Amniotic stem cell (primary cell): Measurements from ENCODE around the gene LIPA.

ENCODE experiments used
- DNase-seq: peaks from one replicate; lab custom pipeline; 2025; lab: John Stamatoyannopoulos, UW

Gene LIPA

GRCh38 chr10:89240519-89240918 lies 11.1 kb downstream of the LIPA start:
- no peak for DNase-seq

- DNase-seq = no peak
Observed at GRCh38 chr10:89238956-89239644, 12.5 kb downstream of the LIPA start.

GRCh38 chr10:89237849-89238248 lies 13.7 kb downstream of the LIPA start:
- DNase-seq = no peak

GRCh38 chr10:89236226-89236797 lies 15.3 kb downstream of the LIPA start:
- DNase-seq = no peak

- no peak for DNase-seq
Observed at GRCh38 chr10:89235073-89235798, 16.3 kb downstream of the LIPA start.

GRCh38 chr10:89233033-89233432 lies 18.5 kb downstream of the LIPA start:
- DNase-seq = no peak

GRCh38 chr10:89228962-89229361 lies 22.6 kb downstream of the LIPA start:
- no peak for DNase-seq

GRCh38 chr10:89228146-89228545 lies 23.4 kb downstream of the LIPA start:
- no peak for DNase-seq

GRCh38 chr10:89226891-89227290 lies 24.7 kb downstream of the LIPA start:
- DNase-seq = no peak

- DNase-seq = no peak
Observed at GRCh38 chr10:89224739-89225443, 26.7 kb downstream of the LIPA start.

GRCh38 chr10:89221919-89222318 lies 29.7 kb downstream of the LIPA start:
- DNase-seq = no peak

- no peak for DNase-seq
Observed at GRCh38 chr10:89219513-89220218, 31.9 kb downstream of the LIPA start.

GRCh38 chr10:89217057-89217990 lies 34.3 kb downstream of the LIPA start:
- peak; percentile 16 for DNase-seq

- no peak for DNase-seq
Observed at GRCh38 chr10:89216056-89216455, 35.5 kb downstream of the LIPA start.

- no peak for DNase-seq
Observed at GRCh38 chr10:89215511-89215910, 36.1 kb downstream of the LIPA start.

- DNase-seq = no peak
Observed at GRCh38 chr10:89214566-89215165, 36.9 kb downstream of the LIPA start.

- DNase-seq = peak; percentile 46
Observed at GRCh38 chr10:89213191-89213808, 38.3 kb downstream of the LIPA start.

- DNase-seq = no peak
Observed at GRCh38 chr10:89210794-89211425, 40.7 kb downstream of the LIPA start.

GRCh38 chr10:89209718-89210117 lies 41.9 kb downstream of the LIPA start:
- no peak for DNase-seq
